Measurements from ENCODE around the gene SORCS2. TPM values are rescaled to one million over a fixed set of nuclear protein-coding genes. Genes with fewer than 3 reads are reported as not detected.

Gene SORCS2
- total RNA-seq, 2 donors from 2014 or later, result 0.68 to 0.92 TPM

GRCh38 chr4:7546809-7547367 lies 354.6 kb downstream of the SORCS2 start:
- no peak for DNase-seq (ENCODE audit: low spot score)
- Histone ChIP-seq H3K36me3 (no peaks in the 10 kb centered on the region), H3K4me3 (no peak overlapping the region)

GRCh38 chr4:7547368-7548040 lies 355.2 kb downstream of the SORCS2 start:
- Histone ChIP-seq H3K27ac (no peak overlapping the region), H3K9me3 (peaks cover under 1% of the 10 kb centered on the region), H3K4me3 (no peak overlapping the region), H3K27me3 (replicated peaks; ENCODE audit: insufficient read depth) (no peaks in the 10 kb centered on the region), H3K4me1 (ENCODE audit: control insufficient read depth in 1 of 2, low read depth in 2 of 2) (peaks cover 0 to 11% of the 10 kb centered on the region in 2 donors), H3K36me3 (no peaks in the 10 kb centered on the region)
- no peak for DNase-seq (ENCODE audit: low spot score)
- no peak for ATAC-seq (ENCODE audit: insufficient number of reproducible peaks, low FRiP score, low read depth)
- TF ChIP-seq CTCF (IDR thresholded peaks at IDR 0.05), result no peak

More at GRCh38 chr4:7546809-7547367, 354.6 kb downstream of the SORCS2 start:
- no peak for ATAC-seq (ENCODE audit: insufficient number of reproducible peaks, low FRiP score, low read depth)
- Histone ChIP-seq H3K4me1 (ENCODE audit: control insufficient read depth in 1 of 2, low read depth in 2 of 2) (peaks cover 0 to 11% of the 10 kb centered on the region in 2 donors), H3K9me3 (no peaks in the 10 kb centered on the region), H3K27me3 (replicated peaks; ENCODE audit: insufficient read depth) (no peaks in the 10 kb centered on the region), H3K27ac (no peak overlapping the region)
- no peak for TF ChIP-seq CTCF (IDR thresholded peaks at IDR 0.05)

GRCh38 chr4:7549866-7550265 lies 357.5 kb downstream of the SORCS2 start:
- ATAC-seq (ENCODE audit: insufficient number of reproducible peaks, low FRiP score, low read depth) (no peak), DNase-seq (ENCODE audit: low spot score) (no peak)
- Histone ChIP-seq H3K27ac (no peak overlapping the region), H3K9me3 (peaks cover 20% of the 10 kb centered on the region), H3K4me3 (no peak overlapping the region), H3K36me3 (no peaks in the 10 kb centered on the region), H3K4me1 (ENCODE audit: control insufficient read depth in 1 of 2, low read depth in 2 of 2) (peaks cover 0 to 11% of the 10 kb centered on the region in 2 donors), H3K27me3 (replicated peaks; ENCODE audit: insufficient read depth) (no peaks in the 10 kb centered on the region)
- TF ChIP-seq CTCF (IDR thresholded peaks at IDR 0.05), result no peak

- Histone ChIP-seq H3K36me3 (no peaks in the 10 kb centered on the region), H3K4me3 (no peak overlapping the region), H3K27ac (no peak overlapping the region), H3K9me3 (peaks cover 20% of the 10 kb centered on the region), H3K27me3 (replicated peaks; ENCODE audit: insufficient read depth) (no peaks in the 10 kb centered on the region), H3K4me1 (ENCODE audit: control insufficient read depth in 1 of 2, low read depth in 2 of 2) (no peaks in the 10 kb centered on the region)
- ATAC-seq (ENCODE audit: insufficient number of reproducible peaks, low FRiP score, low read depth), result no peak
- no peak for DNase-seq (ENCODE audit: low spot score)
- no peak for TF ChIP-seq CTCF (IDR thresholded peaks at IDR 0.05)
Measured at GRCh38 chr4:7552466-7552865, 360.1 kb downstream of the SORCS2 start.

- Histone ChIP-seq H3K4me1 (ENCODE audit: control insufficient read depth in 1 of 2, low read depth in 2 of 2) (no peaks in the 10 kb centered on the region), H3K9me3 (peaks cover 20% of the 10 kb centered on the region), H3K27me3 (replicated peaks; ENCODE audit: insufficient read depth) (no peaks in the 10 kb centered on the region), H3K27ac (no peak overlapping the region), H3K4me3 (no peak overlapping the region), H3K36me3 (no peaks in the 10 kb centered on the region)
- no peak for DNase-seq (ENCODE audit: low spot score)
- ATAC-seq (ENCODE audit: insufficient number of reproducible peaks, low FRiP score, low read depth), result no peak
- TF ChIP-seq CTCF (IDR thresholded peaks at IDR 0.05), result no peak
Measured at GRCh38 chr4:7553280-7553679, 360.9 kb downstream of the SORCS2 start.
